ENCODE measurements around the gene TFG. TPM values are rescaled to one million over a fixed set of nuclear protein-coding genes. Genes with fewer than 3 reads are reported as not detected.

The TFG gene
- total and polyA plus RNA-seq, 9 of the 15 experiments (the other 6 are each of a cell fraction or from before 2014, with no cell fraction given) = 31.8 to 143 (median 57.8) TPM

GRCh38 chr3:100776746-100777145 lies 67.5 kb downstream of the TFG start (continued):
- no peak for TF ChIP-seq PYGO2 (tag; IDR thresholded peaks at IDR 0.05)
- TF ChIP-seq PCBP2 (IDR thresholded peaks at IDR 0.05; ENCODE audit: low read depth, low read length, poor library complexity, severe bottlenecking) = no peak
- no peak for TF ChIP-seq CCNT2 (IDR thresholded peaks at IDR 0.05; ENCODE audit: borderline replicate concordance, extremely low read depth, insufficient read length, low read depth, low read length)
- TF ChIP-seq RAD21 (CRISPR knock-in tag; conservative IDR thresholded peaks at IDR 0.05 in 1 of 2, IDR thresholded peaks at IDR 0.05 in 1 of 2) = peak in 1 of 2 experiments; percentile 35; a peak in 2 of 4 replicates
- TF ChIP-seq BHLHE40 (IDR thresholded peaks at IDR 0.05; ENCODE audit: low read length) = peak; percentile 78

- ChIA-PET CTCF (ENCODE audit: low intra/inter-chr PET ratio) (no interaction called here), POLR2A (interaction anchor here (1.3 to 1.7 kb wide), 2 partner anchors 14 to 18 kb away, joined by 3 to 5 read pairs; no protein-coding TSS in a partner anchor)
- no peak for ATAC-seq
- Histone ChIP-seq H3K4me1 (replicated peaks in 1 of 2; ENCODE audit: control insufficient read depth in 2 of 2, insufficient read depth in 2 of 2, low read length in 2 of 2) (no peaks in the 10 kb centered on the region), H3K36me3 (ENCODE audit: control insufficient read depth, insufficient read depth, low read length) (no peaks in the 10 kb centered on the region), H3K27me3 (ENCODE audit: control insufficient read depth in 2 of 2, insufficient read depth in 2 of 2, low read length in 2 of 2) (no peaks in the 10 kb centered on the region), H3K79me2 (ENCODE audit: control insufficient read depth, insufficient read depth, low read length) (no peaks in the 10 kb centered on the region), H3K4me3 (no peak overlapping the region), H3K27ac (ENCODE audit: extremely low read depth, low read depth, low read length) (no peak overlapping the region), H3K9me3 (replicated peaks; ENCODE audit: control insufficient read depth, insufficient read depth, low read depth, low read length) (no peaks in the 10 kb centered on the region), H4K20me1 (replicated peaks; ENCODE audit: control insufficient read depth, insufficient read depth, low read length) (no peaks in the 10 kb centered on the region), H3K9me1 (ENCODE audit: control insufficient read depth, insufficient read depth, low read length) (no peaks in the 10 kb centered on the region), H3K4me2 (ENCODE audit: insufficient read depth, low read length) (no peak overlapping the region), H2AFZ (ENCODE audit: low read depth, low read length) (no peak overlapping the region), H3K9ac (ENCODE audit: insufficient read depth in 1 of 2, low read depth in 2 of 2, low read length in 2 of 2) (no peak overlapping the region)
- no peak for DNase-seq (ENCODE audit: extremely low read depth in 1 of 4, low spot score in 3 of 4)
- BruUV-seq (replicated peaks) = no TSS peak
- intact Hi-C loops (cut with micrococcal nuclease) (no loop called here), in situ Hi-C loops (cut with MboI) (no loop called here)
- no peak for FAIRE-seq
- TF ChIP-seq DMBX1 (CRISPR knock-in tag; IDR thresholded peaks at IDR 0.05; ENCODE audit: borderline replicate concordance) = no peak
- no peak for TF ChIP-seq XRCC4 (IDR thresholded peaks at IDR 0.05; ENCODE audit: extremely low read depth, insufficient read depth, insufficient read length)
- no peak for TF ChIP-seq CUX1 (CRISPR knock-in tag; IDR thresholded peaks at IDR 0.05)
- no peak for TF ChIP-seq SPI1 (IDR thresholded peaks at IDR 0.05; ENCODE audit: borderline replicate concordance, low read depth, low read length)
- TF ChIP-seq ZHX1 (conservative IDR thresholded peaks at IDR 0.05; ENCODE audit: low read length) = no peak
- no peak for TF ChIP-seq SLC30A9 (CRISPR knock-in tag; IDR thresholded peaks at IDR 0.05)
- no peak for TF ChIP-seq YBX1 (IDR thresholded peaks at IDR 0.05)
These were observed 68.0 kb downstream of the TFG start for GRCh38 chr3:100777271-100777670.
